ENCODE results near the gene ORC3.

The ORC3 gene

GRCh38 chr6:87589693-87590416, at the start of gene ORC3, which contains the start of gene RARS2:
Gene ORC3 (plus strand): TSS chr6:87590135. CDS start chr6:87590169, 34 bp downstream.
Gene RARS2 (minus strand): TSS chr6:87589987. CDS start chr6:87589957, 30 bp downstream.
- DNase-seq (ENCODE audit: low spot score), result peak; percentile 95

GRCh38 chr6:87540539-87540938, 49.4 kb upstream of the ORC3 start:
- no peak for DNase-seq (ENCODE audit: low spot score)

GRCh38 chr6:87541041-87541440, 48.9 kb upstream of the ORC3 start:
- DNase-seq (ENCODE audit: low spot score), result no peak

- DNase-seq (ENCODE audit: low spot score), result no peak
Observed at GRCh38 chr6:87541744-87542143, 48.2 kb upstream of the ORC3 start.

- no peak for DNase-seq (ENCODE audit: low spot score)
Observed at GRCh38 chr6:87543696-87544473, 46.0 kb upstream of the ORC3 start.

GRCh38 chr6:87544474-87544735, 45.5 kb upstream of the ORC3 start:
- DNase-seq (ENCODE audit: low spot score), result no peak

DNA sequence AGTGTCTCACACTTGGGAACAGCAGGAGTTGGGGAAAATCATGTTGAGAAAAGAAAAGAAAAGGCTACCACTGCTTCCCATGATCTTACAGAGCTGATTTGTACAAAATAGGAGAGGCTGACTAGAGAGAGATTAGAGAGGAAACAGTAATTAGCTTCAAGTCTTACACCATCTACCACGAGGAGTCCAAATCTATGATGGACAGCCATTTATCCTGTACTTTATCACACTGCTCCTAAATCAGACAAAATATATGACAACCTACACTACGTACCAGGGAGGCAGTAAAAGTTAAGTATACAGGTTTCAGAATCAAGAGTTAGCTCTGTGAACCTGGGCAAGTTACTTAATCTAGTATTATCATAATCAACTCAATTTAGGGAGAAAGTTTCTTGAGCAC, 38.1 kb upstream of the ORC3 start:
- no peak for DNase-seq (ENCODE audit: low spot score)

DNA sequence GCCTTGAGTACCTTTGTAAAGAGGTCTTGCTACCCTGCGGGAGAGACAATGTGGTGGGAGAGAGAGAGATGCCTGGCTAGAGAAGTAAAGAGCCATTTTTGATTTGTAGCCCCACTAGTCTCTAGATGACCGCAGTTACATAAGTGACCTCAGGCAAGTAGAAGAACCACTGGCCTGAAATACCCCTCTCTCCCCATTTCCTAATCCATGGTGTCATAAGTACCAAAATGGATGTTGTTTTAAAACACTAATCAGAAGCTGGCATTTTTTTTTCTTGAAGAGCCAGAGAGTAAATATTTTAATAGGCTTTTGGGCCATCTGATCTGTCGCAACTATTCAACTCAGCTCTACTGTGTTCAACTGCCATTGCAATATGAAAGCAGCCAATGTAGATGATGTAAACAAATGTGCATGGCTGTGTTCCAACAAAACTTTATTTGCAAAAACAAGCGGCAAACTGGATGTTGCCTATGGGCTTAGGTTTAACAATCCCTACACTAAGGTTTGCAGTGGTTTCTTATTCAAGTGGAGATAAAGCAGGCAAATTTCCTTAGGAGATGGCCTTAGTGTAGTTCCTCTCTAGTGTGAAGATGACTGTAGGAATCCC, 36.7 kb upstream of the ORC3 start:
- DNase-seq (ENCODE audit: low spot score), result no peak

GRCh38 chr6:87555506-87555905, 34.4 kb upstream of the ORC3 start:
- DNase-seq (ENCODE audit: low spot score), result no peak

- DNase-seq (ENCODE audit: low spot score), result no peak
Observed at GRCh38 chr6:87558446-87558845, 31.5 kb upstream of the ORC3 start.

- DNase-seq (ENCODE audit: low spot score), result no peak
Observed at GRCh38 chr6:87561017-87561416, 28.9 kb upstream of the ORC3 start.

GRCh38 chr6:87572021-87572420, 17.9 kb upstream of the ORC3 start:
- no peak for DNase-seq (ENCODE audit: low spot score)

GRCh38 chr6:87572883-87573282, 17.1 kb upstream of the ORC3 start:
- DNase-seq (ENCODE audit: low spot score), result no peak

- DNase-seq (ENCODE audit: low spot score), result no peak
Observed at GRCh38 chr6:87573307-87574024, 16.5 kb upstream of the ORC3 start.

DNA sequence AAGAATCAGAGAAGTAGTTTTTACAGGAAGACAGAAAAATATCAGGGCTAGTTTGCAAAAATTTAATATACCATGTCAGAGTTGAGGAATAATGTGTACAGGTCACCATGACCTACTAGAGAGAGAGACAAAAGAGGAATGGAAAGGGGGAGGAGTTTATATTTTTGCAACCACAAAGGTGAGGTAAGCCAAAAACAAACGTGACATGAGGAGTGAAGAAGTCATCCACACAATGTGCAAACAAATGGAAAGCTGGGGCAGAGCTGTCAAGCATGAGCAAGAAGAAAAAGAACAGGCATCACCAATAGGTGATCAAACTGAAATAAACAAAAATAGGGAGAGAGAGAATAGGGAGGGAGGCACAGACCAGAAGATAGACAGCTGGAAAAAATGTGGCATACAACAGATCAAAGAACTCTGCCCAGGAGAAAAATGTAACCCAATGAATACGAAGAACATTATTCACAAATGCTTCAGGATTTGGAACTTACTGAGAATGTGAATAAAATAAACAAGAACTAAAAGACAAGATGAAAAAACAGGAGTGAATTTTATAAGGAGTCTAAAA, 15.6 kb upstream of the ORC3 start:
- DNase-seq (ENCODE audit: low spot score), result no peak

- no peak for DNase-seq (ENCODE audit: low spot score)
Observed at GRCh38 chr6:87575423-87575822, 14.5 kb upstream of the ORC3 start.

DNA sequence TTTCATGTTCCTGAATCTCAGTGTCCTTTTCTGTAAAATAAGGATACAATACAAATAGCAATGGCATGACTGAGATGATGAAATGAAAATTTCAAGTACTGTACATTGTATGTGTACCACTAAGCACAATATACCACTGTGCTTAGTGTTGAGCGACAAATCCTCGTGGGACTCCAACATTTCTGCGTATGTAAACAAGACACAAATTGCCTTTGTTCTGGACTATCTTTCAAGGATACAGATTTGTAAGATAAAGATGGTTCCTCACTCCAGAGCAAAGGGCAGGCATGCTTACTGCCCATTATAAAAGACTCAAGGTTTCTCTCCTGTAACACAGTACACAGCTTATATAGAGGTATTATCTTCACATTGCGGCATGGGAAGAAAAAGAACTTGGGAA, 6.1 kb upstream of the ORC3 start:
- no peak for DNase-seq (ENCODE audit: low spot score)

GRCh38 chr6:87586371-87587077, 3.4 kb upstream of the ORC3 start:
- no peak for DNase-seq (ENCODE audit: low spot score)

DNA sequence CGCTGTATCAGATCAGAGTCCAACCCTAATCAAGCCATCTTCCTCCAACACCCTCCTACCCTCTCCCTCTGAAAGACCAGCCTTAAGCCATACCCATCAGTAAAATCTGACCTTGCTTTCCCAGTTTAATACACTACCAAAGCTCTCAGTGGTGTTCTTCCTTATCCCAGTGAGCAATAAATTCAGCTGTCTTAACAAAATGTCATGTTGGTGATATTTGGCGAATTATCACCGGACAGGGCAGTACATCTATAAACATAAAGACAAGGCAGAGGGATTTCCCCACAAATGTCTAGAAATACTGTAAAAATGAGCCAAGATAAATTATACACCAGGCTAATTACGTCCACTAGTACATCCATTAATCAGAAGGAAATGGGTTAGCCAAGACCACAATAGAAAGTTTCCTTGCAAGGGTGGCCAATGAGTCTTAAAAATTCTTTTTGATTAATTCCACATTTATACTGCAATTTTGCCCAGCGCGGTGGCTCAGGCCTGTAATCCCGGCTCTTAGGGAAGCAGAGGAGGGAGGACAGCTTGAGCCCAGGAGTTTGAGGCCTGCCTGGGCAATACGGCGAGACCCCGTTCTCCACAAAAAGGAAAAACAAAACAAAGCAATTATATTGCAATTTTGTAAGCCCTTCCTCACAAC, 1.1 kb upstream of the ORC3 start:
- no peak for DNase-seq (ENCODE audit: low spot score)

DNA sequence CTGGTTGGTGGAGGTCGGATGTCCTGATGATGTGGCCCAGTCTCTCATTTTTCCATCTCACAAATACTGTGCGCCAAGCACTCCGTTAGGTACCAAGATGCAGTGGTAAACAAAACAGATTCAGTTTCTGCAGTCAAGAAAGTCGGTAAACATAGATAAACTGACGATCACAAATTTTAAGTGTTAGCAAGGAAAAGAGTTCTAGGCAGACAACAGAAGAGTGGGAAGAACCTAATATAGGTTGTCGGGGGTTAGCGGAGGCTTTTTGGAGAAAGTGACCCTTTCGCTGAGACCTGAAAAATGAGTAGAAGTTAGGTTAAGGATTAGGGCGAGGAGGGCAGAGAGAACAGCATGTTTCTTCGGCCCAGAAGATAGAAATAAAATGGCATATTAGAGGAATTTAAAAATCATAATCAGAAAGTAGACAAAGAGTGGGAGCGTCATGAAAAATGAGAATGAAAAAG, 514 bp downstream of the ORC3 start:
- no peak for DNase-seq (ENCODE audit: low spot score)

- no peak for DNase-seq (ENCODE audit: low spot score)
Observed at GRCh38 chr6:87590990-87591389, 1.1 kb downstream of the ORC3 start.
